Hematopoietic multipotent progenitor cell treated with erythropoietin and hydrocortisone succinate and interleukin-3 and kit ligand, for 15 days (in vitro differentiated cells): ENCODE measurements around the gene PCGF6.
"Not testable (repeated sequence)": the region's sequence is repeated elsewhere in the genome, so short reads cannot be mapped to it uniquely, and the experiment has no call there.

Experiments
- DNase-seq: peaks from one replicate; pipeline ENCODE4 v3.0.0-alpha.2; 2015; ENCODE audit warnings: low spot score

PCGF6 gene

GRCh38 chr10:103316087-103316486 is 34.9 kb downstream of the PCGF6 start:
- no peak for DNase-seq

- DNase-seq = no peak
Observed at GRCh38 chr10:103310197-103310596, 40.7 kb downstream of the PCGF6 start.

DNA sequence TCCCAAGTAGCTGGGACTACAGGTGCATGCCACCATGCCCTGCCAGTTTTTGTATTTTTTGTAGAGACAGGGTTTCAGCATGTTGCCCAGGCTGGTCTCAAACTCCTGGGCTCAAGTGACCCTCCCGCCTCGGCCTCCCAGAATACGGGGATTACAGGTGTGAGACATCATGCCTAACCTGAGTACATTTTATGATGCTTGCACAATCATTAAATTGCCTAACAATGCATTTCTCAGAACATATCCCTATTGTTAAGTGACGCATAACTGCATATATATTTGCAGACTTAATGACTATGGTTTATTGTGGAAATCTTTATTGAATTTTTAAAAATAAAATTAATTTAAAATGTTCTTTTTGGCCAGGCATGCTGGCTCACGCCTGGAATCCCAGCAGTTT is 43.3 kb downstream of the PCGF6 start:
- no peak for DNase-seq

- DNase-seq = no peak
Observed at GRCh38 chr10:103295374-103296015, 55.4 kb downstream of the PCGF6 start.

DNA sequence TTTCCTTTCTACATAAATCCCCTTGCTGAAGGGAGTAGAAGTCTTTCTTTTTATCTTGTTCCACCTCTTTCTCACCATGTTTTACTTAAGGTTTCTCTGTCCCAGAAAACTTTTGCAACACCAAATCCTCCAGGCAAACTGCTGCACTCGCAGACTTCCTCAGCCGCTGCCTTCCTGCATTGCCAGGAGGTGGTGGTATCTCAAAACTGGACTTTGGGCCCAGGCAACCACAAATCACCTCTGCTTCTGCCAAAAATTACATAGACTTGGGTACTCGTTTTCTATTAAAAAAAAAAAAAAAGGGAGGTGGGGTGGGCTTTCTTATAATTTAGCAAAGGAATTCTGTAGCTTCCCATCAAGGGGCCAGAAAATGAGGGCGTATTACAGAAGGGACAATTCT is 59.4 kb downstream of the PCGF6 start:
- no peak for DNase-seq

- no peak for DNase-seq
Observed at GRCh38 chr10:103287992-103288391, 62.9 kb downstream of the PCGF6 start.

DNA sequence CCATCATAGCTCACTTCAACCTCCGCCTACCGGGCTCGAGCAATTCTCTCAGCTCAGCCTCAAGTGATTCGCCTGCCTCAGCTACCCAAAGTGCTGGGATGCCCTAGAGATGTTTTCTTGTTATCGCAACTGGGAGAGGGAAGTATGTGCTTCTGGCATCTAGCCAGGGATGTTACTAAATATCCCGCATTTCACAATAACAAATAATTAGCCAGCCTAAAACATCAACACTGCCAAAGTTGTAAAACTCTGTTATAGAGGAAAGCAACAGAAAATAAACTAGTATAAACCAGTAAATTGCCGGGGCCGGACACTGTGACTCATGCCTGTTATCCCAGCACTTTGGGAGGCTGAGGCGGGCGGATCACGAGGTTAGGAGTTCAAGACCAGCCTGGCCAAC is 66.8 kb downstream of the PCGF6 start:
- DNase-seq = no peak

DNA sequence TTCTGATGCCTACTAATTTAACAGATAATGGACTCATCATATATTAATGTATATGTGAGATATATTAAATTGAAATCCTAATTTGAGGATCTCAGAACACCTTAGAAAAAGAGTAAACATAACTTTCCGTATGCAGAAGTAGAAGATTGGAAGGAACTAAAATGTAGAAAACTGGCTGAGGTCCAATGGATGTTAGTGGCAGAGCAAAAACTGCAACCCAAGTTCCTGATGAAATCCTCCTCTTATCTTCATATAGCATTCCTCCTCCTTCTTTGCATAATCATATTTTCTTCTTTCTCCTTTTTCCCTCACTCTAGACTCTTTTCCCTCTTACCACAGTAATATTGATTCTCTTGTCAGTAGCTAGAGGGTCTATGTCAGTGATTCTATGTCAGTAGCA is 68.0 kb downstream of the PCGF6 start:
- DNase-seq = no peak

DNA sequence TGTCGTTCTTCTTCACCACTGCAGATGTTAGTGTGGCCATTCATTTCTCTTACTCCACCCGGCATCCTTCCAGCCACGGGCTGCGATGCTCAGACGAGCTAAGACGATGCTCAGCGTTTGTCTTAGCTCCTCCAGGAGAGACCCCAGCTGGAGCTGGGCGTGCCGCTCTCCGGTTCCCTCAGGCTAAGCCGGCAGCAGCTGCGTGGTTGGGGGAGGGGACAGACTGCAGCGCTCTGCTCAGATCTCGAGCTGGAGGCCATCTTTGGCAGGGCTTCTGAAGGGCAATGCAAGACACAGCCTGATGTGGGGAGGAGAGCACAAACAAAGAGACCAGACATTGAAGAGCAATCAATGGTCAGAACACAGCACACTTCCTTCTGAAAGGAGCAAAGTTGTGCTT is 69.2 kb downstream of the PCGF6 start:
- DNase-seq = no peak

- no peak for DNase-seq
Observed at GRCh38 chr10:103280506-103280905, 70.4 kb downstream of the PCGF6 start.

- DNase-seq = no peak
Observed at GRCh38 chr10:103280031-103280430, 70.9 kb downstream of the PCGF6 start.

DNA sequence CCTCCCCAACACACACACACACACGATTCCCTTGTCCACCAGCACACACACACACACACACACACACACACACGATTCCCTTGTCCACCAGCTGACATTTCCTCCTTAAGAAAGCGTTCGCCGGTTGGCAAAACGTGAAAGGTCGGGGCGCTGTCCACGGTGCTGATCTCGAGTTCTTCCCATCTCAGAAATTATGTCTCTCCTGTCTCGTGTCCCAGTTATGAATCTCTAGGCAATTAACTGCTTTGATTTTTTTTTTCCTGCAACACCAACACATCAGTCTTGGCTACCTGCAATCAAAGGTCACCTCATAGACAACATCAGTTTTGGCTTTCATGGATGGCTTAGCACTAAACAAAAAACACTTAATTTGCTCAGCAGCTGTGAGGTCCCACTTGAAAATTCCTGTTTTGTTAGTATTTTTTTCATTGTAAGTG is 72.1 kb downstream of the PCGF6 start:
- peak; percentile 12 for DNase-seq

GRCh38 chr10:103278537-103278823 is 72.5 kb downstream of the PCGF6 start:
- no peak for DNase-seq

DNA sequence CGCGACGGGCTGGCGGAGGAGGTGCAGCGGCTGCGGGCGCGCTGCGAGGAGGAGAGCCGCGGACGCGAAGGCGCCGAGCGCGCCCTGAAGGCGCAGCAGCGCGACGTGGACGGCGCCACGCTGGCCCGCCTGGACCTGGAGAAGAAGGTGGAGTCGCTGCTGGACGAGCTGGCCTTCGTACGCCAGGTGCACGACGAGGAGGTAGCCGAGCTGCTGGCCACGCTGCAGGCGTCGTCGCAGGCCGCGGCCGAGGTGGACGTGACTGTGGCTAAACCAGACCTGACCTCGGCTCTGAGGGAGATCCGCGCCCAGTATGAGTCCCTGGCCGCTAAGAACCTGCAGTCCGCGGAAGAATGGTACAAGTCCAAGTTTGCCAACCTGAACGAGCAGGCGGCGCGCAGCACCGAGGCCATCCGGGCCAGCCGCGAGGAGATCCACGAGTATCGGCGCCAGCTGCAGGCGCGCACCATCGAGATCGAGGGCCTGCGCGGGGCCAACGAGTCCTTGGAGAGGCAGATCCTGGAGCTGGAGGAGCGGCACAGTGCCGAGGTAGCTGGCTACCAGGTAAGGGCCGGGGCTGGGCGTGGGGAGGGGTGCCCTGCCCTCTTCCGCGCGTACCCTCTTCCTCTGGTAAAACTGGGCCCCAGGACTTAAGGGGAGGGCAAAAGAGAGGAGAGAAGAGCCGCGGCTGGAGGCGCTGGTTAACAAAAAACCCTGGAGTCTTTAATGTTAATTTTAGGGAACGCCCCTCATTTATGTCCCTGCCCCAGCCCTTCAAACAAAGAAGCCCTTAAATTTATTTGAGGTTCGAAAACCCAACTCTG is 73.0 kb downstream of the PCGF6 start:
- no peak for DNase-seq

- no peak for DNase-seq
Observed at GRCh38 chr10:103276896-103277712, 73.8 kb downstream of the PCGF6 start, which contains the start of gene INA. TSS of gene INA (plus strand) at chr10:103277138. CDS start at chr10:103277212, 74 bp downstream.

- DNase-seq = no peak
Observed at GRCh38 chr10:103276251-103276895, 74.6 kb downstream of the PCGF6 start.

DNA sequence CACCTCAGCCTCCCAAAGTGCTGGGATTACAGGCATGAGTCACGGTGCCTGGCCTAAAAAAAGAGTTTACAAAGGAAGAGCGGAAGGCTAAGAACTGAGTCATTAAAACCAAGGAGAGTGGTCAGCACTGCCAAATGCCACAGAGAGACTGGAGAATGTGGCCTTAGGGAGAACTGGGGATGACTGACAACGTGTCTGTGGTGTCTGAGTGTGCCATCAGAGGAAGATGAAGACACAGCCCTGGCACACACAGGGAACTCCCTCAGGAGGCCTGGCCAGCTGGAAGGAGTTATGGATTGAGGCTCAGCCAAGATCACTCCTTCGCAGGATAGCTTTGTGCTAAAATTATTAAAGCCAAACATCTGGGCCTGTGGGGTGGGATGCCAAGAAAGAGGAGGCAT is 77.9 kb downstream of the PCGF6 start:
- DNase-seq = no peak

DNA sequence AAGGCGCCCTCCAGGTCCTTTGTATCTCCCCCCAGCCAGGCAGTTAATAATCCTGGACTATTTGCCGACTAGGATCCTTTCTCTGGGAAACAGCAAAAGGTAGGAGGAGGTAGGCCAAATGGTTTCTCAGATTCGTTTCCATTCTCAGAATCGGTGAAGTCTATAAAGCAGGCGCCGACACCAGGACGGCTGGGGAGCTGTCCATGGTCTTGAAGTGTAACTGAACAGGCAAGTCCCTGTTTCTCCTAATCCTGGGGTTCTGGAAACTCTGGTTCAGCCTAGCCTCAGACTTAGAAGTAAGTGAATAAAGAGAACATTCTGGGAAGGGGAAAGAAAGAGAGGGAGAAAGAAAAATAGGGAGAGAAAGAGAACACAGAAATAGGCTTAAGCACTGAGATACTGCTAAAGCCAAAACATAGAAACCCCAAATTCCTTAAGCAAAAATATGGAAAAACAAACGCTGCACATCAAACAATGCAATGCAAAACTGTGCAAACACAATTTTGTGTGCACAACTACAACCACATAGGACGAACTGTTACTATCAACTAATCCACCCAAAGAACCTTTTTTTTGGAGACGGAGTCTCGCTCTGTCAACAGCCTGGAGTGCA is 85.1 kb downstream of the PCGF6 start:
- no peak for DNase-seq

GRCh38 chr10:103262229-103262628 is 88.7 kb downstream of the PCGF6 start:
- DNase-seq = no peak

- no peak for DNase-seq
Observed at GRCh38 chr10:103259989-103260388, 91.0 kb downstream of the PCGF6 start.

- not testable (repeated sequence) for DNase-seq
Observed at GRCh38 chr10:103258928-103259327, 92.0 kb downstream of the PCGF6 start.

- no peak for DNase-seq
Observed at GRCh38 chr10:103257812-103258211, 93.1 kb downstream of the PCGF6 start.
